HepG2 (cell line): ENCODE measurements around the gene ADCK2. TPM values are rescaled to one million over a fixed set of nuclear protein-coding genes. Genes with fewer than 3 reads are reported as not detected.

Source experiments
- ATAC-seq: fragments of 200-7000 bp; cut with Tn5 transposase; 3 replicates; pipeline ENCODE4 v1.9.1; 2020; ENCODE audit warnings: mild to moderate bottlenecking, moderate library complexity
- BruUV-seq: library from RNA; stranded (reverse); fragments of 400-500 nt; replicated peaks from 2 replicates; lab custom pipeline; 2021; lab: Mats Ljungman, UMichigan
- CTCF ChIA-PET: fragments of 300-600 bp; formaldehyde crosslinking; extraction: SDS; loops from one replicate; lab custom pipeline; 2021; ENCODE audit warnings: low total read pairs, inconsistent platforms, low intra/inter-chr PET ratio; lab: Yijun Ruan, JAX
- POLR2A ChIA-PET: fragments of 350-600 bp; sonication (Branson Sonifier 250); formaldehyde crosslinking; loops from one replicate; lab custom pipeline; 2020; ENCODE audit warnings: antibody characterized with exemption, inconsistent platforms; lab: Yijun Ruan, JAX
- DNase-seq: peaks from one replicate; pipeline ENCODE4 v3.0.0-alpha.2; 2015; ENCODE audit warnings: low spot score
- FAIRE-seq: peaks from 3 replicates; lab custom pipeline; 2011; peaks lifted over from hg19 to GRCh38; lab: Jason Lieb, UNC
- H2AFZ ChIP-seq: one replicate; pipeline ENCODE4 v1.6.1; 2011; ENCODE audit warnings: low read length, inconsistent platforms
- H3K27ac ChIP-seq: fragments of 300-600 bp; 3 replicates; pipeline ENCODE4 v1.8.0; 2011; ENCODE audit warnings: mixed run types, mild to moderate bottlenecking, mixed read lengths, low read length, inconsistent platforms; ENCODE audit not compliant: insufficient read depth; ENCODE audit errors: extremely low read length
- H3K27me3 ChIP-seq, 2 experiments: fragments of 200-600 bp in 1 of 2; 2 replicates in 1 of 2; 3 replicates in 1 of 2; pipeline versions ENCODE4 v1.6.0 to v1.8.0; 2011; ENCODE audit warnings: low read length in 2 of 2, mild to moderate bottlenecking in 2 of 2, moderate library complexity in 2 of 2, inconsistent platforms in 1 of 2; ENCODE audit not compliant: insufficient read depth in 2 of 2, control insufficient read depth in 1 of 2
- H3K36me3 ChIP-seq, 2 experiments: fragments of 200-600 bp in 1 of 2; replicated peaks in 1 of 2; 2 replicates in 1 of 2; 3 replicates in 1 of 2; pipeline versions ENCODE4 v1.5.1 to v1.8.0; 2011; ENCODE audit warnings: low read length in 2 of 2, inconsistent platforms in 1 of 2; ENCODE audit not compliant: insufficient read depth in 2 of 2, control insufficient read depth in 1 of 2
- H3K4me1 ChIP-seq: 2 replicates; pipeline ENCODE4 v1.5.1; 2012; ENCODE audit warnings: low read length, inconsistent platforms; ENCODE audit not compliant: insufficient read depth
- H3K4me2 ChIP-seq: 2 replicates; pipeline ENCODE4 v1.6.0; 2011; ENCODE audit warnings: low read depth, low read length, inconsistent platforms
- H3K4me3 ChIP-seq, 3 experiments: fragments of 200-600 bp in 1 of 3; sonication (generic), shearing (Covaris generic) in 1 of 3; replicated peaks in 1 of 3; 2 replicates each; pipeline ENCODE4 v1.5.1; 2011 to 2016; ENCODE audit warnings: low read length in 3 of 3, inconsistent platforms in 2 of 3, low read depth in 2 of 3, mild to moderate bottlenecking in 2 of 3, control low read depth in 1 of 3, mixed read lengths in 1 of 3; ENCODE audit not compliant: insufficient read depth in 1 of 3
- H3K79me2 ChIP-seq: one replicate; pipeline ENCODE4 v1.6.1; 2011; ENCODE audit warnings: low read length, inconsistent platforms; ENCODE audit not compliant: insufficient read depth
- H3K9ac ChIP-seq: 2 replicates; pipeline ENCODE4 v1.6.0; 2011; ENCODE audit warnings: mild to moderate bottlenecking, low read depth, low read length, inconsistent platforms; ENCODE audit not compliant: insufficient read depth
- H3K9me3 ChIP-seq: 2 replicates; pipeline ENCODE4 v1.5.1; 2012; ENCODE audit warnings: mild to moderate bottlenecking, low read length
- H4K20me1 ChIP-seq: 2 replicates; pipeline ENCODE4 v1.6.0; 2011; ENCODE audit warnings: inconsistent platforms, mild to moderate bottlenecking, low read length, moderate library complexity; ENCODE audit not compliant: insufficient read depth
- BCLAF1 ChIP-seq: fragments of 450-650 bp; IDR thresholded peaks from 2 replicates; pipeline ENCODE4 v1.6.1; 2017; ENCODE audit warnings: mild to moderate bottlenecking
- CREB3 ChIP-seq: sonication (generic); formaldehyde crosslinking; IDR thresholded peaks from 2 replicates; pipeline ENCODE4 v1.5.0; 2020; ENCODE audit warnings: missing genetic modification reagents
- FOXK2 ChIP-seq: fragments of 450-650 bp; IDR thresholded peaks from 2 replicates; pipeline ENCODE4 v1.6.1; 2016
- JARID2 ChIP-seq: sonication (generic); formaldehyde crosslinking; IDR thresholded peaks from 2 replicates; pipeline ENCODE4 v1.8.1; 2023; ENCODE audit warnings: missing genetic modification reagents, inconsistent platforms; ENCODE audit not compliant: insufficient replicate concordance
- MAFG ChIP-seq: sonication (generic); formaldehyde crosslinking; IDR thresholded peaks from 2 replicates; pipeline ENCODE4 v1.5.1; 2020; ENCODE audit warnings: mild to moderate bottlenecking, missing genetic modification reagents
- MIXL1 ChIP-seq: IDR thresholded peaks from 2 replicates; pipeline ENCODE4 v1.6.1; 2016
- NCOA5 ChIP-seq: sonication (generic); formaldehyde crosslinking; IDR thresholded peaks from 2 replicates; pipeline ENCODE4 v1.4.0; 2020; ENCODE audit warnings: missing genetic modification reagents
- NCOR1 ChIP-seq: fragments of 200-600 bp; sonication (generic); IDR thresholded peaks from 2 replicates; pipeline ENCODE4 v1.7.0; 2017; ENCODE audit warnings: antibody characterized with exemption, low read length, borderline replicate concordance
- PAWR ChIP-seq: sonication (generic); formaldehyde crosslinking; IDR thresholded peaks from 2 replicates; pipeline ENCODE4 v1.4.0; 2020; ENCODE audit warnings: missing genetic modification reagents, mild to moderate bottlenecking, borderline replicate concordance
- PRDM15 ChIP-seq: sonication (generic); formaldehyde crosslinking; IDR thresholded peaks from 2 replicates; pipeline ENCODE4 v1.4.0; 2020; ENCODE audit warnings: missing genetic modification reagents
- SNAI1 ChIP-seq: sonication (generic); formaldehyde crosslinking; IDR thresholded peaks from 2 replicates; pipeline ENCODE4 v1.5.0; 2020; ENCODE audit warnings: mild to moderate bottlenecking, missing genetic modification reagents, borderline replicate concordance
- TEAD2 ChIP-seq: sonication (generic); formaldehyde crosslinking; IDR thresholded peaks from 2 replicates; pipeline ENCODE4 v1.9.0; 2021; ENCODE audit warnings: missing genetic modification reagents
- ZBTB3 ChIP-seq: sonication (generic); formaldehyde crosslinking; IDR thresholded peaks from 2 replicates; pipeline ENCODE4 v1.4.0; 2020; ENCODE audit warnings: low read depth, mild to moderate bottlenecking, moderate library complexity, missing genetic modification reagents, borderline replicate concordance
- ZFX ChIP-seq: sonication (generic); formaldehyde crosslinking; IDR thresholded peaks from 2 replicates; pipeline ENCODE4 v1.4.0; 2020; ENCODE audit warnings: mild to moderate bottlenecking, low read depth, missing genetic modification reagents, moderate library complexity
- ZMYM3 ChIP-seq: sonication (generic); formaldehyde crosslinking; IDR thresholded peaks from 2 replicates; pipeline ENCODE4 v1.5.1; 2020; ENCODE audit warnings: mild to moderate bottlenecking, missing genetic modification reagents
- ZMYM4 ChIP-seq: sonication (generic); formaldehyde crosslinking; IDR thresholded peaks from 2 replicates; pipeline ENCODE4 v1.8.1; 2023; ENCODE audit warnings: mild to moderate bottlenecking, missing genetic modification reagents
- ZNF17 ChIP-seq: sonication (generic); formaldehyde crosslinking; IDR thresholded peaks from 2 replicates; pipeline ENCODE4 v1.5.0; 2020; ENCODE audit warnings: mild to moderate bottlenecking, missing genetic modification reagents
- ZNF672 ChIP-seq: sonication (generic); formaldehyde crosslinking; IDR thresholded peaks from 2 replicates; pipeline ENCODE4 v1.8.1; 2022; ENCODE audit warnings: missing genetic modification reagents
- ZNF678 ChIP-seq: sonication (generic); formaldehyde crosslinking; IDR thresholded peaks from 2 replicates; pipeline ENCODE4 v1.4.0; 2020; ENCODE audit warnings: mild to moderate bottlenecking, missing genetic modification reagents
- WGBS: methylation state at CpG from one replicate; pipeline ENCODE4 v1.1.6; 2017; ENCODE audit warnings: low lambda C conversion rate; 5-methylcytosine and 5-hydroxymethylcytosine counted together
- in situ Hi-C: cut with HindIII; loops from 2 replicates; pipeline ENCODE4 v1.10.0; 2017; ENCODE audit warnings: low pct_unique_long_range_greater_than_20kb; ENCODE audit not compliant: extremely low pct_ligation_motif_present
- intact Hi-C: fragments of 100-400 bp; cut with micrococcal nuclease; formaldehyde crosslinking; loops from one replicate; pipeline ENCODE4 v1.10.0; 2022; ENCODE audit not compliant: unreplicated experiment
- polyA plus RNA-seq, 8 experiments: library from polyadenylated mRNA; depleted of rRNA in 3 of 8; stranded (reverse) in 7 of 8; unstranded in 1 of 8; fragments of >200 nt; fragmentation: Illumina TruSeq in 4 of 8; extraction: Trizol in 4 of 8; gene quantifications; 2 replicates each; pipeline versions ENCODE4 v1.2.1 to v1.2.3, GENCODE V29; 2011 to 2016; ENCODE audit warnings: low read depth in 4 of 8, missing spikeins in 1 of 8, mixed read lengths in 1 of 8; ENCODE audit not compliant: insufficient read depth in 1 of 8
- total RNA-seq, 5 experiments: library from RNA; depleted of rRNA; stranded (reverse); fragments of >200 nt; fragmentation: Illumina TruSeq; extraction: Trizol; gene quantifications; 2 replicates each; pipeline ENCODE4 v1.2.3, GENCODE V29; 2016; ENCODE audit warnings: low read depth in 1 of 5

Gene ADCK2
- total and polyA plus RNA-seq, 2 of the 13 experiments (the other 11 are each of a cell fraction or from before 2014, with no cell fraction given): 8.6 to 18.8 TPM

GRCh38 chr7:140635816-140636215, 36.9 kb upstream of the ADCK2 start (continued):
- TF ChIP-seq CREB3 (CRISPR knock-in tag) (no peak), ZFX (CRISPR knock-in tag) (no peak), SNAI1 (CRISPR knock-in tag) (no peak), ZNF17 (CRISPR knock-in tag) (no peak), BCLAF1 (no peak), ZBTB3 (no peak), FOXK2 (no peak)

- ATAC-seq: no peak
- Histone ChIP-seq H3K27me3 (peaks cover 6 to 55% of the 10 kb centered on the region in 2 experiments), H4K20me1 (no peaks in the 10 kb centered on the region), H3K27ac (no peak overlapping the region), H3K4me3 (no peak overlapping the region), H3K9ac (no peak overlapping the region), H3K4me2 (no peak overlapping the region), H3K36me3 (no peaks in the 10 kb centered on the region), H2AFZ (no peak overlapping the region), H3K9me3 (no peaks in the 10 kb centered on the region), H3K4me1 (no peaks in the 10 kb centered on the region), H3K79me2 (no peaks in the 10 kb centered on the region)
- ChIA-PET POLR2A (no interaction called here), CTCF (no interaction called here)
- no TSS peak for BruUV-seq
- DNase-seq: no peak
- in situ Hi-C loops: no loop called here
- intact Hi-C loops: no loop called here
- no peak for FAIRE-seq
- 40% methylated on average over 1 of the region's 3 CpGs for WGBS
- no peak for TF ChIP-seq NCOA5 (CRISPR knock-in tag)
- no peak for TF ChIP-seq ZNF678
- TF ChIP-seq PAWR (CRISPR knock-in tag): no peak
- TF ChIP-seq JARID2 (CRISPR knock-in tag): no peak
- no peak for TF ChIP-seq MAFG (CRISPR knock-in tag)
- no peak for TF ChIP-seq ZMYM4 (CRISPR knock-in tag)
- TF ChIP-seq ZMYM3: no peak
- TF ChIP-seq ZNF672: no peak
- TF ChIP-seq PRDM15 (CRISPR knock-in tag): no peak
- no peak for TF ChIP-seq NCOR1
- no peak for TF ChIP-seq MIXL1 (CRISPR knock-in tag)
- TF ChIP-seq TEAD2: no peak
These were observed 35.3 kb upstream of the ADCK2 start for GRCh38 chr7:140637400-140637799.
